ENCODE measurements around the gene ADAMTSL4.
"Not testable (repeated sequence)": the region's sequence is repeated elsewhere in the genome, so short reads cannot be mapped to it uniquely, and the experiment has no call there.

Gene ADAMTSL4

GRCh38 chr1:150596095-150596892 is 47.1 kb downstream of the ADAMTSL4 start:
- no peak for DNase-seq

- no peak for DNase-seq
Observed at GRCh38 chr1:150596976-150597375, 47.8 kb downstream of the ADAMTSL4 start.

GRCh38 chr1:150598346-150598745 is 49.1 kb downstream of the ADAMTSL4 start:
- DNase-seq = not testable (repeated sequence)

- DNase-seq = no peak
Observed at GRCh38 chr1:150601540-150601939, 52.3 kb downstream of the ADAMTSL4 start.

GRCh38 chr1:150602372-150602771 is 53.2 kb downstream of the ADAMTSL4 start:
- DNase-seq = not testable (repeated sequence)

- DNase-seq = no peak
Observed at GRCh38 chr1:150603711-150604110, 54.5 kb downstream of the ADAMTSL4 start.

- no peak for DNase-seq
Observed at GRCh38 chr1:150604226-150604588, 55.0 kb downstream of the ADAMTSL4 start.

- not testable (repeated sequence) for DNase-seq
Observed at GRCh38 chr1:150605451-150605731, 56.2 kb downstream of the ADAMTSL4 start.

GRCh38 chr1:150606463-150607142 is 57.4 kb downstream of the ADAMTSL4 start:
- no peak for DNase-seq

GRCh38 chr1:150609732-150610131 is 60.5 kb downstream of the ADAMTSL4 start:
- DNase-seq = no peak
